SK-N-SH (cell line): ENCODE data around the gene CYBC1. TPM values are rescaled to one million over a fixed set of nuclear protein-coding genes. Genes with fewer than 3 reads are reported as not detected.

Experiments used
- CTCF ChIA-PET: fragments of 300-600, 350-600 bp; formaldehyde crosslinking; extraction: SDS; loops from one replicate; lab custom pipeline; 2021; lab: Yijun Ruan, JAX
- POLR2A ChIA-PET: fragments of 350-600 bp; sonication (Branson Sonifier 250); formaldehyde crosslinking; extraction: SDS; loops from one replicate; lab custom pipeline; 2020; ENCODE audit warnings: antibody characterized with exemption, inconsistent platforms; lab: Yijun Ruan, JAX
- DNase-seq: peaks from one replicate; pipeline ENCODE4 v3.0.0; 2012
- H2AFZ ChIP-seq: fragments of 200-600 bp; sonication (generic); 2 replicates; pipeline ENCODE4 v1.8.1; 2016; ENCODE audit warnings: antibody characterized with exemption, mild to moderate bottlenecking, low read depth
- H3F3A ChIP-seq: fragments of 200-600 bp; sonication (generic); replicated peaks from 2 replicates; pipeline ENCODE3; 2016; ENCODE audit warnings: antibody characterized with exemption, mild to moderate bottlenecking; ENCODE audit not compliant: insufficient read depth
- H3K27ac ChIP-seq, 2 experiments: fragments of 200-500 bp in 1 of 2; fragments of 200-600 bp in 1 of 2; sonication (Bioruptor generic) in 1 of 2; sonication (generic), shearing (Covaris generic) in 1 of 2; 2 replicates each; pipeline versions ENCODE4 v1.5.1 to v1.6.1; 2014 to 2016; ENCODE audit warnings: low read depth in 2 of 2, inconsistent platforms in 1 of 2, low read length in 1 of 2, mild to moderate bottlenecking in 1 of 2, mixed read lengths in 1 of 2
- H3K27me3 ChIP-seq: fragments of 200-600 bp; sonication (generic), shearing (Covaris generic); 2 replicates; pipeline ENCODE4 v1.6.1; 2016; ENCODE audit warnings: mixed run types; ENCODE audit not compliant: insufficient read depth
- H3K36me3 ChIP-seq, 2 experiments: fragments of 200-500 bp in 1 of 2; fragments of 200-600 bp in 1 of 2; sonication (Bioruptor generic) in 1 of 2; sonication (generic) in 1 of 2; replicated peaks in 1 of 2; 2 replicates each; pipeline versions ENCODE3 to v1.5.1; 2014 to 2016; ENCODE audit warnings: low read length in 1 of 2, mild to moderate bottlenecking in 1 of 2; ENCODE audit not compliant: insufficient read depth in 2 of 2, control insufficient read depth in 1 of 2
- H3K4me1 ChIP-seq, 2 experiments: fragments of 200-500 bp in 1 of 2; fragments of 200-600 bp in 1 of 2; sonication (Bioruptor generic) in 1 of 2; sonication (generic), shearing (Covaris generic) in 1 of 2; 2 replicates each; pipeline versions ENCODE4 v1.5.1 to v1.6.1; 2014 to 2016; ENCODE audit warnings: low read depth in 1 of 2, low read length in 1 of 2, mixed run types in 1 of 2; ENCODE audit not compliant: insufficient read depth in 2 of 2, control insufficient read depth in 1 of 2
- H3K4me2 ChIP-seq: fragments of 200-600 bp; sonication (generic), shearing (Covaris generic); 2 replicates; pipeline ENCODE4 v1.6.1; 2017; ENCODE audit warnings: mixed run types
- H3K4me3 ChIP-seq, 2 experiments: fragments of 200-500 bp in 1 of 2; fragments of 200-600 bp in 1 of 2; sonication (Bioruptor generic) in 1 of 2; sonication (generic), shearing (Covaris generic) in 1 of 2; 2 replicates each; pipeline versions ENCODE4 v1.5.1 to v1.8.1; 2014 to 2016; ENCODE audit warnings: low read depth in 2 of 2, inconsistent platforms in 1 of 2, low read length in 1 of 2, mild to moderate bottlenecking in 1 of 2, mixed read lengths in 1 of 2, moderate library complexity in 1 of 2
- H3K79me2 ChIP-seq: fragments of 200-600 bp; sonication (generic); 2 replicates; pipeline ENCODE4 v1.8.1; 2017; ENCODE audit warnings: mild to moderate bottlenecking; ENCODE audit not compliant: insufficient read depth
- H3K9ac ChIP-seq: fragments of 200-600 bp; sonication (generic); 2 replicates; pipeline ENCODE4 v1.6.1; 2017; ENCODE audit warnings: mixed run types
- H3K9me2 ChIP-seq: fragments of 200-600 bp; sonication (generic); 2 replicates; pipeline ENCODE4 v1.6.1; 2017; ENCODE audit warnings: mixed run types
- H3K9me3 ChIP-seq: fragments of 200-600 bp; sonication (generic); 2 replicates; pipeline ENCODE4 v1.6.1; 2017; ENCODE audit warnings: mixed run types, mild to moderate bottlenecking, moderate library complexity
- H4K20me1 ChIP-seq: fragments of 200-600 bp; sonication (generic); 2 replicates; pipeline ENCODE4 v1.6.1; 2017; ENCODE audit warnings: mild to moderate bottlenecking, mixed run types; ENCODE audit not compliant: insufficient read depth
- CHD2 ChIP-seq: fragments of 150-350 bp; IDR thresholded peaks from 2 replicates; pipeline ENCODE4 v1.6.1; 2018; ENCODE audit warnings: low read length; ENCODE audit not compliant: partially characterized antibody
- FOXJ3 ChIP-seq: sonication (generic); formaldehyde crosslinking; IDR thresholded peaks from 2 replicates; pipeline ENCODE4 v1.5.1; 2020; ENCODE audit warnings: mild to moderate bottlenecking, missing genetic modification reagents
- FOXM1 ChIP-seq: IDR thresholded peaks from 2 replicates; pipeline ENCODE4 v1.4.0; 2012; ENCODE audit warnings: low read depth, mild to moderate bottlenecking
- IRF3 ChIP-seq: fragments of 150-350 bp; IDR thresholded peaks from 2 replicates; pipeline ENCODE4 v1.6.1; 2016; ENCODE audit warnings: mild to moderate bottlenecking, low read depth, low read length
- JUND ChIP-seq: IDR thresholded peaks from 2 replicates; pipeline ENCODE4 v1.4.0; 2012
- MAX ChIP-seq: IDR thresholded peaks from 2 replicates; pipeline ENCODE4 v1.4.0; 2012; ENCODE audit warnings: low read depth
- NFIC ChIP-seq: IDR thresholded peaks from 2 replicates; pipeline ENCODE4 v1.4.0; 2012; ENCODE audit warnings: borderline replicate concordance
- RAD21 ChIP-seq: IDR thresholded peaks from 2 replicates; pipeline ENCODE4 v1.6.1; 2012; ENCODE audit warnings: mild to moderate bottlenecking, low read length
- RFX5 ChIP-seq: IDR thresholded peaks from 2 replicates; pipeline ENCODE4 v1.6.1; 2012; ENCODE audit warnings: mild to moderate bottlenecking, improper control_type of control experiment, low read length
- SMC3 ChIP-seq: IDR thresholded peaks from 2 replicates; pipeline ENCODE4 v1.6.1; 2012; ENCODE audit warnings: low read depth, low read length, improper control_type of control experiment
- ZBTB33 ChIP-seq: IDR thresholded peaks from 2 replicates; pipeline ENCODE4 v1.4.0; 2012; ENCODE audit warnings: low read depth, borderline replicate concordance
- WGBS: methylation state at CpG from one replicate; pipeline ENCODE4 v1.1.6; 2017; ENCODE audit warnings: low lambda C conversion rate; 5-methylcytosine and 5-hydroxymethylcytosine counted together
- polyA plus RNA-seq, 3 experiments: library from polyadenylated mRNA; depleted of rRNA; stranded (reverse); fragments of >200 nt; gene quantifications; 2 replicates each; pipeline ENCODE4 v1.2.3, GENCODE V29; 2012

Gene CYBC1
- polyA plus RNA-seq, 1 of the 3 experiments (the other 2 are of a cell fraction), result 165 TPM

GRCh38 chr17:82436601-82437324 lies 13.8 kb downstream of the CYBC1 start:
- peaks cover 0 to 12% of the 10 kb centered on the region in 2 experiments for H3K36me3 ChIP-seq
- TF ChIP-seq FOXJ3 (CRISPR knock-in tag) (no peak), CHD2 (no peak), JUND (no peak), ZBTB33 (no peak), FOXM1 (no peak), SMC3 (no peak), IRF3 (no peak), RAD21 (no peak), MAX (no peak), RFX5 (no peak), NFIC (no peak)
- TF ChIP-seq, all 33 proteins: peak for 0
- H3K27me3 ChIP-seq, result no peaks in the 10 kb centered on the region
- CTCF ChIA-PET, result interaction anchor here (2.3 kb wide), 1 partner anchor 12 kb away, joined by 6 read pairs; no protein-coding TSS in a partner anchor
- POLR2A ChIA-PET, result interaction anchor here (1.0 kb wide), 1 partner anchor 10 kb away, joined by 3 read pairs; no protein-coding TSS in a partner anchor
- no peak overlapping the region for H3K4me2 ChIP-seq
- H3K9ac ChIP-seq, result no peak overlapping the region
- 94% methylated on average over 20 of the region's 36 CpGs for WGBS
- H3K79me2 ChIP-seq, result no peaks in the 10 kb centered on the region
- H3K27ac ChIP-seq, result no peak overlapping the region
- H3K4me1 ChIP-seq, result no peaks in the 10 kb centered on the region; a peak in 1 of 4 replicates
- no peaks in the 10 kb centered on the region for H3K9me3 ChIP-seq
- no peak overlapping the region for H3K4me3 ChIP-seq
- H4K20me1 ChIP-seq, result peaks cover 4% of the 10 kb centered on the region; the same call in 1 of the 2 replicates
- H3F3A ChIP-seq, result peaks cover 9% of the 10 kb centered on the region
- no peak overlapping the region for H2AFZ ChIP-seq
- DNase-seq, result peak; percentile 41
- H3K9me2 ChIP-seq, result no peaks in the 10 kb centered on the region
